A549 (cell line): ENCODE results near the gene CMYA5.

ENCODE experiments used
- MAX ChIP-seq: IDR thresholded peaks from 2 replicates; pipeline ENCODE4 v1.6.1; 2012
- POLR2AphosphoS2 ChIP-seq: conservative IDR thresholded peaks from 2 replicates; pipeline ENCODE4 v1.6.1; 2012; ENCODE audit warnings: low read length, improper control_type of control experiment, inconsistent platforms
- RAD21 ChIP-seq, 2 experiments: fragments of >200 bp in 1 of 2; sonication (Bioruptor Twin) in 1 of 2; formaldehyde crosslinking in 1 of 2; IDR thresholded peaks in 1 of 2; conservative IDR thresholded peaks in 1 of 2; 2 replicates in 1 of 2; 3 replicates in 1 of 2; pipeline ENCODE4 v1.6.1; 2012 to 2018; ENCODE audit warnings: inconsistent platforms in 1 of 2
- ZNF302 ChIP-seq: fragments of 250-450 bp; sonication (Bioruptor Pico); IDR thresholded peaks from 2 replicates; pipeline ENCODE4 v1.9.0; 2021; ENCODE audit warnings: inconsistent platforms, mild to moderate bottlenecking, moderate library complexity
- TF ChIP-seq, protein P1 (sequence below): fragments of >200 bp; sonication (Bioruptor Twin); formaldehyde crosslinking; IDR thresholded peaks from 3 replicates; pipeline ENCODE4 v1.5.1; 2016

- TF ChIP-seq MAX (no peak), ZNF302 (CRISPR knock-in tag) (no peak), POLR2AphosphoS2 (no peak), RAD21 (conservative IDR thresholded peaks at IDR 0.05 in 1 of 2, IDR thresholded peaks at IDR 0.05 in 1 of 2) (no peak)
- TF ChIP-seq, protein P1, sequence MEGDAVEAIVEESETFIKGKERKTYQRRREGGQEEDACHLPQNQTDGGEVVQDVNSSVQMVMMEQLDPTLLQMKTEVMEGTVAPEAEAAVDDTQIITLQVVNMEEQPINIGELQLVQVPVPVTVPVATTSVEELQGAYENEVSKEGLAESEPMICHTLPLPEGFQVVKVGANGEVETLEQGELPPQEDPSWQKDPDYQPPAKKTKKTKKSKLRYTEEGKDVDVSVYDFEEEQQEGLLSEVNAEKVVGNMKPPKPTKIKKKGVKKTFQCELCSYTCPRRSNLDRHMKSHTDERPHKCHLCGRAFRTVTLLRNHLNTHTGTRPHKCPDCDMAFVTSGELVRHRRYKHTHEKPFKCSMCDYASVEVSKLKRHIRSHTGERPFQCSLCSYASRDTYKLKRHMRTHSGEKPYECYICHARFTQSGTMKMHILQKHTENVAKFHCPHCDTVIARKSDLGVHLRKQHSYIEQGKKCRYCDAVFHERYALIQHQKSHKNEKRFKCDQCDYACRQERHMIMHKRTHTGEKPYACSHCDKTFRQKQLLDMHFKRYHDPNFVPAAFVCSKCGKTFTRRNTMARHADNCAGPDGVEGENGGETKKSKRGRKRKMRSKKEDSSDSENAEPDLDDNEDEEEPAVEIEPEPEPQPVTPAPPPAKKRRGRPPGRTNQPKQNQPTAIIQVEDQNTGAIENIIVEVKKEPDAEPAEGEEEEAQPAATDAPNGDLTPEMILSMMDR: no peak
Observed at GRCh38 chr5:79824444-79824843, 134.8 kb downstream of the CMYA5 start.
